A673 (cell line): ENCODE results near the gene ANKMY2.

Source experiments
- CTCF ChIP-seq: fragments of 300-800, 200-600 bp; sonication (generic); conservative IDR thresholded peaks from 2 replicates; pipeline ENCODE4 v1.5.1; 2017; ENCODE audit warnings: low read depth, mild to moderate bottlenecking, antibody characterized with exemption, low read length, moderate library complexity, mixed read lengths
- EZH2 ChIP-seq: fragments of 200-600 bp; sonication (generic); IDR thresholded peaks from 2 replicates; pipeline ENCODE4 v1.6.1; 2017; ENCODE audit warnings: borderline replicate concordance, low read depth, mild to moderate bottlenecking, mixed read lengths, antibody characterized with exemption, low read length; ENCODE audit not compliant: poor library complexity, severe bottlenecking

- no peak for TF ChIP-seq EZH2
- no peak for TF ChIP-seq CTCF
These were observed 45.7 kb upstream of the ANKMY2 start for GRCh38 chr7:16691241-16691640.
